ENCODE data around the gene GOLGA2.

Gene GOLGA2

GRCh38 chr9:128224877-128225276, 50.9 kb downstream of the GOLGA2 start:
- no peak for DNase-seq (ENCODE audit: low read depth)
- no peak overlapping the region for H3K4me3 ChIP-seq (ENCODE audit: low read depth, low read length)
- TF ChIP-seq, protein P1, sequence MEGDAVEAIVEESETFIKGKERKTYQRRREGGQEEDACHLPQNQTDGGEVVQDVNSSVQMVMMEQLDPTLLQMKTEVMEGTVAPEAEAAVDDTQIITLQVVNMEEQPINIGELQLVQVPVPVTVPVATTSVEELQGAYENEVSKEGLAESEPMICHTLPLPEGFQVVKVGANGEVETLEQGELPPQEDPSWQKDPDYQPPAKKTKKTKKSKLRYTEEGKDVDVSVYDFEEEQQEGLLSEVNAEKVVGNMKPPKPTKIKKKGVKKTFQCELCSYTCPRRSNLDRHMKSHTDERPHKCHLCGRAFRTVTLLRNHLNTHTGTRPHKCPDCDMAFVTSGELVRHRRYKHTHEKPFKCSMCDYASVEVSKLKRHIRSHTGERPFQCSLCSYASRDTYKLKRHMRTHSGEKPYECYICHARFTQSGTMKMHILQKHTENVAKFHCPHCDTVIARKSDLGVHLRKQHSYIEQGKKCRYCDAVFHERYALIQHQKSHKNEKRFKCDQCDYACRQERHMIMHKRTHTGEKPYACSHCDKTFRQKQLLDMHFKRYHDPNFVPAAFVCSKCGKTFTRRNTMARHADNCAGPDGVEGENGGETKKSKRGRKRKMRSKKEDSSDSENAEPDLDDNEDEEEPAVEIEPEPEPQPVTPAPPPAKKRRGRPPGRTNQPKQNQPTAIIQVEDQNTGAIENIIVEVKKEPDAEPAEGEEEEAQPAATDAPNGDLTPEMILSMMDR (IDR thresholded peaks at IDR 0.05; ENCODE audit: control insufficient read depth, extremely low read depth, insufficient read depth), result no peak

GRCh38 chr9:128222880-128223670, 52.7 kb downstream of the GOLGA2 start:
- TF ChIP-seq, protein P1 (IDR thresholded peaks at IDR 0.05; ENCODE audit: control insufficient read depth, extremely low read depth, insufficient read depth), result no peak
- no peak for DNase-seq (ENCODE audit: low read depth)
- no peak overlapping the region for H3K4me3 ChIP-seq (ENCODE audit: low read depth, low read length)

- H3K4me3 ChIP-seq (ENCODE audit: low read depth, low read length), result no peak overlapping the region
- TF ChIP-seq, protein P1 (IDR thresholded peaks at IDR 0.05; ENCODE audit: control insufficient read depth, extremely low read depth, insufficient read depth), result no peak
- DNase-seq (ENCODE audit: low read depth), result no peak
These were observed 53.8 kb downstream of the GOLGA2 start for GRCh38 chr9:128222026-128222425.

DNA sequence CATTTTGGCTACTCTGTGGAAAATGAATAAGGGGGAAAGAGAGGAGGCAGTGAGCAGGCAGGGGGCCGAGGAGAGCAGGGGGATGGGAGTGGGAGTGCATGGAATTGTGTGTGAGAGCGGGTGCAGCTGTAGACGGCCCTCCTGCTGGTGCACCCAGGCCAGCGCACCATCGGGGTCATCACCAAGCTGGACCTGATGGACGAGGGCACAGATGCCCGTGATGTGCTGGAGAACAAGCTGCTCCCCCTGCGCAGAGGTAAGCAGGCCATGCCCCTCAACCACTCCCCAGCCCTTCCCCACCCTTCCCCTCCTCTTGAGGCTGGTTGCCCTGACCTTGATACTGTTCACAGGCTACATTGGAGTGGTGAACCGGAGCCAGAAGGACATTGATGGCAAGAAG, 56.0 kb downstream of the GOLGA2 start:
- TF ChIP-seq, protein P1 (IDR thresholded peaks at IDR 0.05; ENCODE audit: control insufficient read depth, extremely low read depth, insufficient read depth), result no peak

DNA sequence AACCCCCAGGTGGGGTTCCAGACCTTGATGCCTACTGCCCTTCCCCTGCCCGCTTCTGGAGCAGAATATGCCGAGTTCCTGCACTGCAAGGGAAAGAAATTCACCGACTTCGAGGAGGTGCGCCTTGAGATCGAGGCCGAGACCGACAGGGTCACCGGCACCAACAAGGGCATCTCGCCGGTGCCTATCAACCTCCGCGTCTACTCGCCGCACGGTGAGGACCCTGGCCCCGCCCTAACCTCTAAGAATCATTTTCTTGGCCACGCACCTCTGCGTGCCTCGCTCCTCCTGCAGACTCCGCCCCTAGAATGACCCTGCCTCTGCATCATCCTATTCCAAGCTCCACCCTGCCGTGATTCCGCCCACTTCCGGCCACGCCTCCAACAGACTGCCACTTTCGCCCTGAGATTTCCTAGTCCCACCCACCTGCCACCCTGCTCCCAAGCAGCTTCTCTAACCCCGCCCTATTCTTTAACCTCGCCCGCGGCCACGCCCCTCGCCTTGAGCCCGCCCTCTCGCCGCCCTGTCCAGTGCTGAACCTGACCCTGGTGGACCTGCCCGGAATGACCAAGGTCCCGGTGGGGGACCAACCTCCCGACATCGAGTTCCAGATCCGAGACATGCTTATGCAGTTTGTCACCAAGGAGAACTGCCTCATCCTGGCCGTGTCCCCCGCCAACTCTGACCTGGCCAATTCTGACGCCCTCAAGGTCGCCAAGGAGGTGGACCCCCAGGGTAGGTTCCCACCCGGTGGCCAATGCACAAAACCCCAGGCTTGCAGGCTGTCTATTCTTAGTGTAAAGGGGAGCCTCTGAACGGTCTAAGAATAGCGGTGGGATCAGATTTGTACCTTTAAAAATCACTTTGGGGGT, 57.1 kb downstream of the GOLGA2 start:
- peak; percentile 88 for DNase-seq (ENCODE audit: low read depth)

More for the DNA sequence above, 56.0 kb downstream of the GOLGA2 start:
- no peak for DNase-seq (ENCODE audit: low read depth)
- no peak overlapping the region for H3K4me3 ChIP-seq (ENCODE audit: low read depth, low read length)

GRCh38 chr9:128218172-128218517, 57.7 kb downstream of the GOLGA2 start:
- H3K4me3 ChIP-seq (ENCODE audit: low read depth, low read length), result no peak overlapping the region
- DNase-seq (ENCODE audit: low read depth), result no peak
- TF ChIP-seq, protein P1 (IDR thresholded peaks at IDR 0.05; ENCODE audit: control insufficient read depth, extremely low read depth, insufficient read depth), result no peak

More for the DNA sequence above, 57.1 kb downstream of the GOLGA2 start:
- TF ChIP-seq, protein P1 (IDR thresholded peaks at IDR 0.05; ENCODE audit: control insufficient read depth, extremely low read depth, insufficient read depth), result no peak
- no peak overlapping the region for H3K4me3 ChIP-seq (ENCODE audit: low read depth, low read length)

Data from LNCaP clone FGC (cell line).